Sigmoid colon (tissue), 4 donors: ENCODE data around the gene CLTCL1.

ENCODE experiments used
- EP300 ChIP-seq, 4 donors: sonication (generic); formaldehyde crosslinking; IDR thresholded peaks; one replicate each; pipeline ENCODE4 v1.6.1; 2017; ENCODE audit warnings: antibody characterized with exemption in 4 of 4
- POLR2A ChIP-seq, 2 donors: fragments of 450-650 bp; IDR thresholded peaks; one replicate each; pipeline ENCODE4 v1.6.1; 2016; ENCODE audit warnings: antibody characterized with exemption in 2 of 2, mild to moderate bottlenecking in 2 of 2, moderate library complexity in 2 of 2
- TF ChIP-seq, protein P1 (sequence below), 4 experiments: fragments of 450-650 bp in 3 of 4; fragments of 200-600 bp in 1 of 4; IDR thresholded peaks; one replicate each; pipeline ENCODE4 v1.5.1; 2016 to 2019; ENCODE audit warnings: antibody characterized with exemption in 4 of 4, mild to moderate bottlenecking in 3 of 4, moderate library complexity in 2 of 4

DNA sequence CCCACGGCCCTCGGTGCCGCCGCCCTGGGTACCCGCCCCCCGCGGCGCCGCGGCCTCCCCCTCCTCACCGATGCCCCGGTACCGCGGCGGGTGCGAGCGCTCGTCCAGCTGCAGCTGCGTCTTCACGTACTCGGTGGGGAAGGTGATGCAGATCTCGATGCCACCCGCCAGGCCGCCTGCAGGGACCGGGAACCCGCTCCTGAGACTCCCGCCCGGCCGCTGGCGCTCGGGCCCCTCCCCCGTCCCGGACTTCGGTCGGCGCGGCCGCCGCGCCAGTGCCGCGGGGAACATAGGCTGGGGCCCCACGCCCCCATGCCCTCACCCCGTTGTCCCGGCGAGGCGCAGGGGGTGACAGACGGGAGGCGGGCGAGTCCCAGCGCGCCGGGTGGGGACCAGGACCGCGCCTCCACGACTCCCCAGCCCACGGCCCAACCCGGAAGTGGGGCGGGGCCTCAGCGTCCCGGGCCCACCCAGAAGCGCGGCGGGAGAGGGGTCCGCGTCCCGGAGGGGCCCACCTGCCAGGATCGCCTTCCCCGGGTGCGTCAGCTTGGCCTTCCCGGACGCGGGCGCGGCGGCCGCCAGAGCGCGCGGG lies 113.4 kb downstream of the CLTCL1 start:
- TF ChIP-seq, protein P1, sequence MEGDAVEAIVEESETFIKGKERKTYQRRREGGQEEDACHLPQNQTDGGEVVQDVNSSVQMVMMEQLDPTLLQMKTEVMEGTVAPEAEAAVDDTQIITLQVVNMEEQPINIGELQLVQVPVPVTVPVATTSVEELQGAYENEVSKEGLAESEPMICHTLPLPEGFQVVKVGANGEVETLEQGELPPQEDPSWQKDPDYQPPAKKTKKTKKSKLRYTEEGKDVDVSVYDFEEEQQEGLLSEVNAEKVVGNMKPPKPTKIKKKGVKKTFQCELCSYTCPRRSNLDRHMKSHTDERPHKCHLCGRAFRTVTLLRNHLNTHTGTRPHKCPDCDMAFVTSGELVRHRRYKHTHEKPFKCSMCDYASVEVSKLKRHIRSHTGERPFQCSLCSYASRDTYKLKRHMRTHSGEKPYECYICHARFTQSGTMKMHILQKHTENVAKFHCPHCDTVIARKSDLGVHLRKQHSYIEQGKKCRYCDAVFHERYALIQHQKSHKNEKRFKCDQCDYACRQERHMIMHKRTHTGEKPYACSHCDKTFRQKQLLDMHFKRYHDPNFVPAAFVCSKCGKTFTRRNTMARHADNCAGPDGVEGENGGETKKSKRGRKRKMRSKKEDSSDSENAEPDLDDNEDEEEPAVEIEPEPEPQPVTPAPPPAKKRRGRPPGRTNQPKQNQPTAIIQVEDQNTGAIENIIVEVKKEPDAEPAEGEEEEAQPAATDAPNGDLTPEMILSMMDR (IDR thresholded peaks at IDR 0.05) = no peak
- no peak for TF ChIP-seq POLR2A (IDR thresholded peaks at IDR 0.05)
- TF ChIP-seq EP300 (IDR thresholded peaks at IDR 0.05) = no peak
